SH-SY5Y (cell line): ENCODE measurements around the gene CTTNBP2NL.
A peak's percentile ranks its signal among the peaks of the same experiment; 100 is the strongest.

Source experiments
- GATA2 ChIP-seq: IDR thresholded peaks from 2 replicates; pipeline ENCODE4 v1.6.1; 2011; ENCODE audit warnings: mild to moderate bottlenecking, low read depth, low read length
- GATA3 ChIP-seq: IDR thresholded peaks from 2 replicates; pipeline ENCODE4 v1.6.1; 2011; ENCODE audit warnings: low read depth, mild to moderate bottlenecking, low read length, moderate library complexity

Gene CTTNBP2NL

DNA sequence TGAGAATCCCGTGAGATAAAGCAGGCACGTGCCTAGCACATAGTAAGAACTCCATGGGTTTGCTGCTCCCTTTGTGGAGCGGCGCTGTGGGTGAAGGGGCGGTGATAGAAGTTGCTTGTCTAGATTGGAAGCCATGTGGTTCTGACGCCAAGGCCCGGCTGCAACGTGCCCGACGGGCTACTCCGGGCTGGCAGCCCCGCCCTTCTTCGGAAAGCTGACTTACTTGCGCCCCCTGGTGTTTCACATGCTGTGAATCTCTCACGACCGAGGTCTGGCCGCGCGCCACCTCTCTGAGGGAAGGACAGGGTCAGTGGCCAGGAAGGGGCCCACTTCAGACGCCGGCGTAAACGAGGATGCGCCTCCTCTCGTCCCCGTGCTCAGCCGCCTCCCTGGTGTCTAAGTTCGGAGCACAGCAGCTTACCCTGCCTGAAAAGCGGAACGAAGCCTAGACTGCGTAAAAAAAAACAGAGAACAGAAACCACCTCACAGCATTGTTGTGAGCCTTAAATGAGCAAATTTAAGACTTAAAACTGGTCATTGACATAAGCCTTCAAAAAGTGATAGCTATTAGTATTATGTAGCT, 70.2 kb downstream of the CTTNBP2NL start:
- TF ChIP-seq GATA2 (no peak), GATA3 (no peak)

DNA sequence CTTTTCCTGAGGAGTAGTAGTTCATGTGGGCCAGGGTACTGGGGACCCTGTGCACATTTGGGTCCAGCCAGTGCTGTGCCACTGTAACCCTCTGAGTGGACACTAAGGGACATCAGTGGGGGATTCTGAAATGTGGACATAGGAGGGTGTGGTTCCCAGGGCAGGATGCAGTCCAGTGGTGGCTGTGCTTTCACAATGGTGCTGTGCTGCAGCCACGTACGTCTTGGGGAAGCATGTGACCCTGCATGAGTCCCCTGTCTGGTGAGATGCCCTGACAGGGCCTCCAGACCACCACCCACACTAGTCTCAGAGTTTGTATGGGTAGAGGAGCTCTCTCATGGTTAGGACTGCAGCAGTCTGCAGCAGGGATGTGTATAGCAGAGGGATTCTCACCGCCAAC, 75.0 kb downstream of the CTTNBP2NL start:
- TF ChIP-seq GATA2 = no peak

DNA sequence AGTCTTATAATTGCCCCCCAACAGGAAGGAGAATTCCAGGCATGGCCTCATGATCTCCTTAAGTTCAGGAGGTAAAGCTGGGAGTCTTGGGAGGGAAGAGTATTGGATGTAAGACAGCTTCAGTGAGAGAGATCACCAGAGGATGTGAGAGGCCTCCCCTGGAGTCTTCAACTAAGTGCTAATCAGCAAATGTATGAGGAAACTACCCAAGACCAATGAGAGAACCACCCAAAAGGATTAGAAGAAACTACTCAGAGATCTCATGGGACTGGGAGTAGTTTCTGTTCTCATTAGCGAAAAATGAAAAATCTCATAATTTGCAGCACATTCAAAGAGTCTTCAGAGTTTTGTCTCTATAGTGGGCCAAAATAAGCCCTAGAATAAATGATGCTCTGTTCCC, 76.1 kb downstream of the CTTNBP2NL start:
- TF ChIP-seq GATA2 = no peak

DNA sequence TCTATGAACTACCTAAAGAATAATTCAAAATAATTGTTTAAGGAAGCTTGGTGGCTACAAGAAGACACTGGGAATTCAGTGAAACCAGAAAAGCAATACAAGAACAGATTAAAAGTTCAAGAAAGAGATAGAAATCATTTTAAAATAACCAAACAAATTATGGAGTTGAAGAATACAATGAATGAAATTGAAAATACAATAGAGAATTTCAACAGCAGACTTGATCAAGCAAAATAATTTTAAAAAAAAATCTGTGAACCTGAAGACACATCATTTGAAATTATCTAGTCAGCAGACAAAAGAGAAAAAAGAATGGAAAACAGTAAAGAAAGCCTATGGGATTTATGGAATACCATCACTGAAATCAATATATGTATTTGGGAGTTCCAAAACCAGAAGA, 81.5 kb downstream of the CTTNBP2NL start:
- no peak for TF ChIP-seq GATA2
- no peak for TF ChIP-seq GATA3

DNA sequence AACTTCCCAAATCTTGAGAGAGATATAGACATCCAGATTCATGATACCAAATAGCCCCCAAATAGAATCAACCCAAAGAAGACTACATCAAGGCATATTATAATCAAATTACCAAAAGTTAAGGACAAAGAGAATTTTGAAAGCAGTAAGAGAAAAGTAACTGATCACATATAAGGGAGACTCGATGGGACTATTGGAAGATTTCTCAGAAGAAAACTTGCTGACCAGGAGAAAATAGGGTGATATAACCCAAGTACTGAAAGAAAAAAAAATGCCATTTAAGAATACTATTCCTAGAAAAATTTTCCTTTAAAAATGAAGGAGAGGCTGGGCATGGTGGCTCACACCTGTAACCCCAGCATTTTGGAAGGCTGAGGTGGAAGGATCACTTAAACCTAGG, 82.3 kb downstream of the CTTNBP2NL start:
- TF ChIP-seq GATA2 (no peak), GATA3 (no peak)

DNA sequence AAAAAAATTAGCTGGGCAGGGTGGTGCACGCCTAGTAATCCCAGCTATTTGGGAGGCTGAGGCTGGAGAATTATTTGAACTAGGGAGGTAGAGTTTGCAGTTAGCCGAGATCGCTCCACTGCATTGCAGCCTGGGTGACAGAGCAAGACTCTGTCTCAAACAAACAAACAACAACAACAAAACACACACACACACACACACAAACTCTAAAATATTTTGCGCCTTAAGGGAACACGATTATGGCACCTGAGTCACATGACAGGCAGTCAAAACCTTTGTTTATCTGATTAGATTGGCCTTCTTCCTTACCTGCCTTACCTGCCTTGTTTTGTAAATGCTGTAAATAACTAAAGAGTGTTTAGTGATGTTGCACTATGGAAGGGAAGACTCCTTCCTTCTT, 92.1 kb downstream of the CTTNBP2NL start:
- no peak for TF ChIP-seq GATA3
- TF ChIP-seq GATA2 = no peak

DNA sequence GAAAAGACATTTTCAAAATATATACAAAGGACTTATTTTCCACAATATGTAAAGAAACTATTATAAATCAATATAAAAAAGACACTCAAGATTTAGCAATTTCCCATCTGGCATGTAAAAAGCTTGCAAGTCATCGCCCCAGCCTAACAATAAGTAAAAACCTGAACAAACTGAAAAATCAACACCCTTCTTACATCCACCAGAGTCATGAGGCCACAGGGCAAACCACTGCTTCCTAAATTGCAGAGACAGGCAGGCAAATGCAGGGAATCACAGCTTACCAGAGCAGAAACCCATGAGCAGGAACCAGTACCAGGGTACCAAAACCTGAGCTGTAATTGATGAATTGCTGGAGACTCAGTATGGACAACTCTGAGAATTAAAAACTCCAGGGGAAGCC, 96.1 kb downstream of the CTTNBP2NL start:
- TF ChIP-seq GATA2 (no peak), GATA3 (no peak)

DNA sequence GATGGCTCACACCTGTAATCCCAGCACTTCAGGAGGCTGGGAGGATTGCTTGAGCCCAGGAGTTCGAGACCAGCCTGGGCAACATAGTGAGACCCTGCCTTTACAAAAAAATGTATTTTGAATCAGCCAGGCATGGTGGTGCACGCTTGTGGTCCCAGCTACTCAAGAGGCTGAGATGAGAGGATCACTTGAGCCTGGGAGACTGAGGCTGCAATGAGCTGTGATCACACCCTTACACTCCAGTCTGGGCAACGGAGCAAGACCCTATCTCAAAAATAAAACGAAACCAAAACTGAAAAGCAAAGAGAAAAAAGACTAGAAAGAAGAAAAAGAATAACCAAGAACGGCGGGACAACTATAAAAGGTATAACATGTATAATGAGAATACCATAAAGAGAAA, 97.3 kb downstream of the CTTNBP2NL start:
- TF ChIP-seq GATA3 (no peak), GATA2 (no peak)

DNA sequence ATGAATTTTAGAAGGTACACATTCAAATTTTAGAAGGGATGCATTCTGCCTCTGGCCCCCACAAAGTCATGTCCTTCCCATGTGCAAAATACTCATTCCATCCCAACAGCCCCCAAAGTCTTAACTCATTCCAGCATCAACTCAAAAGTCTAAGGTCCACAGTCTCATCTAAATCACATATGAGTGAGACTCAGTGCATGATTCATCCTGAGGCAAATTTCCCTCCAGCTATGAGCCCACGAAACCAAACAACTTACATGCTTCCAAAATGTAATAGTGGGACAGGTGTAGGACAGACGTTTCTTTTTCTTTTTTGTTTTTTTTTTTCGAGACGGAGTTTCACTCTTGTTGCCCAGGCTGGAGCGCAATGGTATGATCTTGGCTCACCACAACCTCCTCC, 100.3 kb downstream of the CTTNBP2NL start:
- TF ChIP-seq GATA2 (no peak), GATA3 (no peak)

DNA sequence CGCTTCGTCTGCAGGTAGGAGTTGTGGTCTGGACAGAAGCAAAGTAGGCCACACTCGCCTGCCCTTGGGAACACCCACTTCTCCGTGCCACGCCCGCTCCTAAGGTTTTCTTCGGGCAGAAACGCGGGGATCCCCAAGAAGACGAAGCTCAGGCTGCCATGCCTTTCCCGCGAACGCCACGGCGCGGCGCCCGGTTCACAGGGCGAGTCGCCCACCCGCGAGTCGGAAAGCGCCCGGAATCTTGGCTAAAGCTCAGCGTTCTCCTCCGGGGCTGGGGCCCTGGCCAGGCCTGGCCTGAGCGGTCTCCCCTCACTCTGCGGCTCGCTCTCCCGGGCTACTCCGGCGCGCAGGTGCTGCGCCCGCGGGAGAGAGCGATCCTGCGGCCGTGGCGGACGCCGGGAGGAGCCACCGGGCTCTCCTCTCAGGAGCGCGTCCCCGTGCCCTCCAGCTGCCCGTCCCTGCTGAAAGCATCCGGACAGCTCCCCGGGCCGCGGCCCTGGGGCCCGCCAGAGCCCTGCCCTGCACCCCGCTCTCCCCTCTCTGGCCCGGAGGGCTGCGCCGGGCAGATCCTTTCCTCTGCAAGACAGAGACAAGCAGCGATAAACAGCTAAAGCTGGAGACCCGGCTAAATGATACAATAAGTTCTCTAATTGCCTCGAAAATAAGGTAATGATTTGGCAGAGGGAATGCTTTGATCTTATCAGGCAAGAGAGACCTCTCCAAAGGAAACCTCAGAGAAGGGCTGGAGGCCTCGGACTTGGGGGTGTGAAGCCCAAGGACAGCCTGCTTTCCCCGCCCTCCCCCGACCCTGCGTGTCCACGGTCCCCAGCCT, 106.0 kb downstream of the CTTNBP2NL start:
- TF ChIP-seq GATA3 = no peak
- TF ChIP-seq GATA2 = peak; percentile 75

DNA sequence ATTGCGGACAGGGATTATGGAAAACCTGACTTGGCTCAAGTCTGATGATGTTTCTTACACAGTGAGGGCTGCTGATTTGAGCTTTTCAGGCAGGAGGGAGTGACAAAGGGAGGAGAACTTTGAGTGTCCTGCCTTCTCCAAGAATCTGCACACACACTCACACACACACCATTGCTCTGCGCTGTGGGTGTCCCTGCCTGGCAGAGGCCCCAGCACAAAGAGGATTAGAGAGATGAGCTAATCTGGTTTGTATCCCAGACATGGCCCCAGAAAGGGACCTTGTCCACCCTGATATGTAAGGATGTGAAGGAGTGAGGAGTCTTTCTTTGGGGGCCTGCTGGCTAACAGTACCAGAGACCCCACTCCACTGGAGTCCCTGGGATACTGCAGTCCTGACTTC, 106.8 kb downstream of the CTTNBP2NL start:
- TF ChIP-seq GATA3 = no peak
- TF ChIP-seq GATA2 = no peak

DNA sequence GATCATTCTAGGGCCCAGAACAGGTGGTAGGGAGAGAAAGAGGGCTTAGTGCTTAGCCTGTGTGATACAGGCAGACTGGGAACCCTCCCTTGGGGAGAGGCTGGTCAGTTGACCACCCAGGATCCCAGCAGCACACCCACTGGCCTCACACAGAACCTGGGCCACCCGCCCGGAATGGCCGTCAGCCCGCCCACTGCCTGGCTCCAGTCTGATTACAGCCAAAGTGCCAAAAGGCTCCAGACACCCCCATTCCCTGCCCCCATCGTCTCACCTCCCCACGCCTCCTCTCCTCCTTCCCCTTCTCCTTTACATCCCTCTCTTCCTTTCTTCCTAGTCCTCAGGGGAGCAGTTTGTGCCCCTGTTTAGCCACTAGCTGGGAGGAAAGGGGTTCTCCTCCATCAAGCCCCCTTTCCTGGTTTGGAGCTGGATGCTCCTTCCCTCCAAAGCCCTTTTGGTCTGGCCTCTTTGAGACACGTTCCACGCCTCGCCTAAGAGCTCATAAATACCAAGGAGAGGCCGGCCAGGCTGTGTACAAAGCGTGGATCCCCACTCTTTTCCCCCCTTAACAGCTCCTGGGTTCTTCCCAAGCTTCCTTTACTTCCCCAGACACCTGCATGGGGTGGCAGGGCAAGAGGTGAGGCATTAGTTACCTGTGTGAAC, 108.1 kb downstream of the CTTNBP2NL start:
- no peak for TF ChIP-seq GATA2
- no peak for TF ChIP-seq GATA3

DNA sequence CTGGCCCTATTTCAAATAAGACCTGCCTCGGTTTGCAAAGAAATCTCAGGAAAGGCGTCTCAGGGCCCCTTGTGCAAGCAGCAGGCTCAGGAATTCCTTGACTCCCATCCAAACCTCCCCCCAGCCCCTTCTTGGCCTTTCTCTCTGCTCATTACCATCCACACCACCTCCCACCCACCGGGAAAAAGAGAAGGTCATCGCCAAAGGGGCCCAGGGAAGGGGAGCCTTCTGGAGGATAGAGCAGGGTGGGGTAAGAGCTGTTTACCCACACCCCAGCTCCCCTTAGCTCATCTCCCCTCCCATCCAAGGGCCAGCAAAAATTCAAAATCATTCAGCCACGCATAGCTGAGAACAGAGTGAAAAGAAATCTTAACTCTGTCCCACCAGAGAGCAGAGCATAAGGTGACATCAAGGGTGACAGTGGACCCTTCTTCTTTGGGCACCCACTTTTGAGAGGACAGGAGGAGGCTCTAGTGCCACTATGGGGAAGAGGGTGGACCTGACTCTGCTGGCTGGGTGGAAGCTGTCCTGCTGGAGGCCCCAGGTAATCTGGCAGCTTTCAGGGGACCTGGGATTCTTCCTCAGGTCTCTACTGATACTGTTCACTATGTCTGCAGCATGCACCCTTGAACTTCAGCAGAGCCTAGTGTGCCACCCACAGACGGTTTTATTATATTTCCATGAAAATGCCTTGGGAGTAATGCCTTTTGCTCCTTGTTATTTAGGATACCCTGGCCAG, 108.8 kb downstream of the CTTNBP2NL start:
- TF ChIP-seq GATA3 (no peak), GATA2 (no peak)

DNA sequence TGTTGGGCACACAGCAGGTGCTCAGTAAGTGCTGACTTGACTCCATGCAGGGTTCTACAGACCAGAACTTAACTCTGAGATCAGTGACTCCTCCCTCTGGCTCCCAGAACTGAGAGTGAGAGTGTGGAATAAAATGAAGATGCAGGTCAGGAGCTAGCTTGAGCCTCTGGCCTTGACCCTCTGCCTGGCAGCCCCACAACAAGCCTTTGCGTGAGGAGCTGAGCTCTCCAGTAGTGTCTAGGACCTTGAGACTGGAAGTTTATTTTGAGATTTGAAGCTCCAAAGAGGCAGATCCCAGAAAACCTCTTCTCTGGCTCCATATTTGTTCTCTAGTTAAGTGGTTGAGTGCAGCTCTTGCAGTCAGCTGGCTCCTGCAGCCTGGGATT, 109.4 kb downstream of the CTTNBP2NL start:
- no peak for TF ChIP-seq GATA2
